ENCODE data around the gene CNPPD1. TPM values are rescaled to one million over a fixed set of nuclear protein-coding genes. Genes with fewer than 3 reads are reported as not detected.
A peak's percentile ranks its signal among the peaks of the same experiment; 100 is the strongest.

The CNPPD1 gene
- total RNA-seq, 1 experiment from 2014 or later: 33.9 TPM

DNA sequence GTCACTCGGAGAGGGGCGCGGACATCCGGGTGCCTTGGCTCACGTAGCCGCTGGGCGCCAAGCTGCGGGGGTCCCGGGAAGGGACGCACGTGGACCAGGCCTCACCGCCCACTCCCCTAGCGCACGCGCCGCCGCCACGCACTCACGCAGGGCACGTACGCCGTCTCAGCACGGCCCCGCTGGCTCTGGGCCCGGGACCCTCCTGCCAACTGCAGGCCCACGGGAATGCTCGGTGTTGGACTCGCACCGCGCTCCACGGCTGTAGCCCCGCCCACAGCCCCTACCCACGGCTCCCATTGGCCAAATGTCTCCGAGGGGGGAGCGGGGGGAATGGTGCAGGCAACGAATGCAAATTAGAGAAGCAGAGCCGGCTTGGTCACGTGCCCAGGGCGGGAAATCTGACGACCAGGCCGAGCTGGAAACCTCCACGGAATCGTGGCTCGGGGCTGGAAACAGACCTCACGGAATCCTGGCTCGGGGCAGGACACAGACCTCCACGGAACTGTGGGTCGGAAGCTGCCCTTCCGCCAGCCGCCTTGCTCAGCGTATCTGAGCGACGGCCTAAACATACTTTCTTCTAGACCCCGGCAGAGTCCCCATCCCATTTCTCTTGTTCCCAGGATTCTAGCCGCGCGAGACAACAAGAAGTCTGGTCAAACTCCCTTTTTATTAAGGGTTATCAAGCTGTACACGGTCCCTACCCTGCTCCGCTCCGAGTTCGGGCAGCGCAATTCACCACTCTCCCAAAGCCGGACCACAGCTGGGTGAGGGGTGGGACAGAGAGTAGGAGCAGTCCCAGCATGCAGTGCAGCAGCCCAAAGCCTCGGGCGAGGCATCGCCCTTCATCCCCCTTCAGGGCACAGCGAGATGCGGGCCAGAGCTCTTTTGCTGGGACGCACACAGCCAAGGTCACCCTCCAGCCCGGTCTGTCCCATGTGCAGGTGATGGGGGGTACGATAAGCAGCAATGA lies 42.3 kb upstream of the CNPPD1 start, which contains the start of gene ABCB6:
TSS of gene ABCB6 (minus strand) at position 227 of the 970 bp plus-strand sequence. CDS start 285 bp downstream, outside the sequence.
- H3K4me1 Mint-ChIP-seq (ENCODE audit: insufficient read depth, unreplicated experiment): no peaks in the 10 kb centered on the region
- peak within 1 kb of the TSS; percentile 82 for H3K4me3 Mint-ChIP-seq (ENCODE audit: unreplicated experiment)
- no peaks in the 10 kb centered on the region for H3K27me3 Mint-ChIP-seq (ENCODE audit: insufficient read depth, unreplicated experiment)
- TF ChIP-seq, protein P1, sequence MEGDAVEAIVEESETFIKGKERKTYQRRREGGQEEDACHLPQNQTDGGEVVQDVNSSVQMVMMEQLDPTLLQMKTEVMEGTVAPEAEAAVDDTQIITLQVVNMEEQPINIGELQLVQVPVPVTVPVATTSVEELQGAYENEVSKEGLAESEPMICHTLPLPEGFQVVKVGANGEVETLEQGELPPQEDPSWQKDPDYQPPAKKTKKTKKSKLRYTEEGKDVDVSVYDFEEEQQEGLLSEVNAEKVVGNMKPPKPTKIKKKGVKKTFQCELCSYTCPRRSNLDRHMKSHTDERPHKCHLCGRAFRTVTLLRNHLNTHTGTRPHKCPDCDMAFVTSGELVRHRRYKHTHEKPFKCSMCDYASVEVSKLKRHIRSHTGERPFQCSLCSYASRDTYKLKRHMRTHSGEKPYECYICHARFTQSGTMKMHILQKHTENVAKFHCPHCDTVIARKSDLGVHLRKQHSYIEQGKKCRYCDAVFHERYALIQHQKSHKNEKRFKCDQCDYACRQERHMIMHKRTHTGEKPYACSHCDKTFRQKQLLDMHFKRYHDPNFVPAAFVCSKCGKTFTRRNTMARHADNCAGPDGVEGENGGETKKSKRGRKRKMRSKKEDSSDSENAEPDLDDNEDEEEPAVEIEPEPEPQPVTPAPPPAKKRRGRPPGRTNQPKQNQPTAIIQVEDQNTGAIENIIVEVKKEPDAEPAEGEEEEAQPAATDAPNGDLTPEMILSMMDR (IDR thresholded peaks at IDR 0.05; ENCODE audit: unreplicated experiment): no peak
- ChIA-PET CTCF (interaction anchor here (0.7 to 5.2 kb wide), 9 partner anchors 8 to 80 kb away, joined by 3 to 24 read pairs (median 3); partner anchors contain the start of gene TUBA4B), POLR2A (interaction anchor here (0.8 to 6.3 kb wide), 14 partner anchors 9 to 68 kb away, joined by 3 to 127 read pairs (median 6); partner anchors contain the start of genes ANKZF1, ATG9A, CNPPD1 and DNAJB2)
- intact Hi-C loops (cut with micrococcal nuclease): loop anchor here (2.0 kb wide), 2 partner anchors 34 to 80 kb away; partner anchors contain the start of genes TUBA4A and TUBA4B
- BruUV-seq (replicated peaks): no TSS peak
- DNase-seq (ENCODE audit: unreplicated experiment): peak; percentile 91
- H3K9me3 Mint-ChIP-seq (ENCODE audit: unreplicated experiment): no peaks in the 10 kb centered on the region
- peaks cover 40% of the 10 kb centered on the region for H3K36me3 Mint-ChIP-seq (ENCODE audit: insufficient read depth, unreplicated experiment)
- peak within 1 kb of the TSS; percentile 83 for H3K27ac Mint-ChIP-seq (ENCODE audit: low read depth, unreplicated experiment)

DNA sequence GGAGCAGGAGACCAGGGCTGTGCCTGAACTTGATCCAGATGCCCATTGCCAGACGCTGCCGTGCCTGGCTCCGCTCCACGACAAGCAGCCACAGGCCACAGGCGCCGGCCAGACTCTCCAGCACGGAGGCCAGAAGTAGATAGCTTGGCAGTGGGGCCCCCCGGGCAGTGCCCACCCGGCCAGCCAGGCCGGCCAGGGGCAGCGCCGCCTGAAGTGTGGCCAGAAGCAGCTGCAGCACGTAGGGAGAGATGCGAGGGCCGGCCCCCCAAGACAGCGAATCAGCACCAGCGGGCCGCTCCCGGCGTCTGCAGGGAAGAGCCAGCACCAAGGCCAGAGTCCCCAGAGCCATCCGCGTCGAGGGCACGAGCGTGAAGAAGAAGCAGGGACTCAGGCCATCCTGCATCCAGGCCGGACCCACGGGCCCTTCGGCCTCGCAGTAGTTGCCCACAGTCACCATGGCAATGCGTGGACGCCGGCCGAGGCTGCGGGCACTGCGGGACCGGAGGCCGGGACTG lies 41.5 kb upstream of the CNPPD1 start:
- no TSS peak for BruUV-seq (replicated peaks)
- peak; percentile 66 for DNase-seq (ENCODE audit: unreplicated experiment)
- Mint-ChIP-seq H3K27ac (ENCODE audit: low read depth, unreplicated experiment) (peak overlapping the region; percentile 83), H3K4me3 (ENCODE audit: unreplicated experiment) (peak overlapping the region; percentile 82), H3K4me1 (ENCODE audit: insufficient read depth, unreplicated experiment) (no peaks in the 10 kb centered on the region), H3K27me3 (ENCODE audit: insufficient read depth, unreplicated experiment) (no peaks in the 10 kb centered on the region), H3K9me3 (ENCODE audit: unreplicated experiment) (no peaks in the 10 kb centered on the region), H3K36me3 (ENCODE audit: insufficient read depth, unreplicated experiment) (peaks cover 41% of the 10 kb centered on the region)
- TF ChIP-seq, protein P1 (IDR thresholded peaks at IDR 0.05; ENCODE audit: unreplicated experiment): no peak
- intact Hi-C loops (cut with micrococcal nuclease): loop anchor here (2.0 kb wide), 2 partner anchors 35 to 81 kb away; partner anchors contain the start of genes TUBA4A and TUBA4B
- ChIA-PET POLR2A (interaction anchor here (1.0 to 6.3 kb wide), 18 partner anchors 10 to 169 kb away, joined by 3 to 127 read pairs (median 6); partner anchors contain the start of genes ANKZF1, ATG9A, CNPPD1 and DNAJB2), CTCF (interaction anchor here (0.7 to 5.2 kb wide), 10 partner anchors 9 to 200 kb away, joined by 3 to 24 read pairs (median 4); partner anchors contain the start of gene TUBA4B)

DNA sequence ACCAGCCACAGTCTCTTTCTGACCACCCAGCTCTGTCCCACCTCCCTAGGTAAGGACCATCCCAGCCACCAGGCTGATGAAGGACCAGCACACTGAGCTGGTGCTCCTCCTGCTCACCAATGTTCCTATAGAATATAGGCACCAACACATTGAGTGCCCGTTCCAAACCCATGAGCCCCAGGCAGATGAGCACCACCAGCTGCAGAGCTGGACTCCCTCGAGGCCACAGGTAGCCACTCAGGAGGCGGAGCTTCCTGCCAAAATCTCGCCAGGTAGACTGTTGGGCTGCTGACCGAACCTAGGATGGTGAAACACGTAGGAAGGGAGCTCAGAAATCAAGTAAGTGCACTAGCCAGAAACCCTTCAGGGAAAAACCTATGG lies 39.8 kb upstream of the CNPPD1 start:
- intact Hi-C loops (cut with micrococcal nuclease): no loop called here
- no TSS peak for BruUV-seq (replicated peaks)

More for the DNA sequence above, 39.8 kb upstream of the CNPPD1 start:
- H3K4me1 Mint-ChIP-seq (ENCODE audit: insufficient read depth, unreplicated experiment): no peaks in the 10 kb centered on the region
- ChIA-PET POLR2A (interaction anchor here (2.4 to 6.3 kb wide), 5 partner anchors 9 to 40 kb away, joined by 18 to 127 read pairs (median 60); partner anchors contain the start of genes ANKZF1, ATG9A, CNPPD1 and GLB1L), CTCF (interaction anchor here (0.6 to 5.2 kb wide), 7 partner anchors 10 to 84 kb away, joined by 3 to 24 read pairs (median 5); no protein-coding TSS in a partner anchor)
- DNase-seq (ENCODE audit: unreplicated experiment): no peak
- H3K36me3 Mint-ChIP-seq (ENCODE audit: insufficient read depth, unreplicated experiment): peaks cover 37% of the 10 kb centered on the region
- TF ChIP-seq, protein P1 (IDR thresholded peaks at IDR 0.05; ENCODE audit: unreplicated experiment): no peak
- peak overlapping the region; percentile 83 for H3K27ac Mint-ChIP-seq (ENCODE audit: low read depth, unreplicated experiment)
- no peaks in the 10 kb centered on the region for H3K9me3 Mint-ChIP-seq (ENCODE audit: unreplicated experiment)
- H3K4me3 Mint-ChIP-seq (ENCODE audit: unreplicated experiment): peak overlapping the region; percentile 48
- no peaks in the 10 kb centered on the region for H3K27me3 Mint-ChIP-seq (ENCODE audit: insufficient read depth, unreplicated experiment)

All from MCF 10A (cell line).